CD1c-positive myeloid dendritic cell (primary cell): Measurements from ENCODE around the gene ATP10B.
A peak's percentile ranks its signal among the peaks of the same experiment; 100 is the strongest.
"Not testable (repeated sequence)": the region's sequence is repeated elsewhere in the genome, so short reads cannot be mapped to it uniquely, and the experiment has no call there.

Source experiments
- DNase-seq: peaks from one replicate; pipeline ENCODE4 v3.0.0-alpha.2; 2016; ENCODE audit errors: extremely low spot score

The ATP10B gene

GRCh38 chr5:160757194-160757593, 94.8 kb downstream of the ATP10B start:
- DNase-seq, result no peak

- DNase-seq, result no peak
These were observed 100.9 kb downstream of the ATP10B start for GRCh38 chr5:160750938-160751657.

- DNase-seq, result no peak
These were observed 102.3 kb downstream of the ATP10B start for GRCh38 chr5:160749682-160750081.

GRCh38 chr5:160749026-160749425, 103.0 kb downstream of the ATP10B start:
- no peak for DNase-seq

- DNase-seq, result no peak
These were observed 104.0 kb downstream of the ATP10B start for GRCh38 chr5:160747987-160748386.

- DNase-seq, result no peak
These were observed 104.5 kb downstream of the ATP10B start for GRCh38 chr5:160747559-160747958.

GRCh38 chr5:160744268-160745101, 107.5 kb downstream of the ATP10B start:
- no peak for DNase-seq

- no peak for DNase-seq
These were observed 109.0 kb downstream of the ATP10B start for GRCh38 chr5:160743027-160743426.

GRCh38 chr5:160742446-160742845, 109.6 kb downstream of the ATP10B start:
- DNase-seq, result no peak

GRCh38 chr5:160727296-160727997, 124.6 kb downstream of the ATP10B start:
- no peak for DNase-seq

- no peak for DNase-seq
These were observed 125.3 kb downstream of the ATP10B start for GRCh38 chr5:160726721-160727120.

- no peak for DNase-seq
These were observed 131.2 kb downstream of the ATP10B start for GRCh38 chr5:160720822-160721221.

- DNase-seq, result not testable (repeated sequence)
These were observed 136.5 kb downstream of the ATP10B start for GRCh38 chr5:160715508-160715907.

- no peak for DNase-seq
These were observed 148.3 kb downstream of the ATP10B start for GRCh38 chr5:160703547-160704189.

GRCh38 chr5:160702934-160703333, 149.1 kb downstream of the ATP10B start:
- peak; percentile 91 for DNase-seq

GRCh38 chr5:160702311-160702803, 149.7 kb downstream of the ATP10B start:
- peak; percentile 80 for DNase-seq

- DNase-seq, result no peak
These were observed 150.6 kb downstream of the ATP10B start for GRCh38 chr5:160701403-160701802.

- DNase-seq, result no peak
These were observed 152.7 kb downstream of the ATP10B start for GRCh38 chr5:160699301-160699700.

- DNase-seq, result no peak
These were observed 154.7 kb downstream of the ATP10B start for GRCh38 chr5:160697281-160697680.

GRCh38 chr5:160694896-160695295, 157.1 kb downstream of the ATP10B start:
- DNase-seq, result peak; percentile 51

GRCh38 chr5:160693831-160694465, 158.1 kb downstream of the ATP10B start:
- no peak for DNase-seq
